Vagina (tissue), 2 donors: ENCODE measurements around the gene ZNF407.

Source experiments
- CTCF ChIP-seq, 3 experiments: fragments of 450-650 bp in 2 of 3; fragments of 200-600 bp in 1 of 3; sonication (generic) in 1 of 3; IDR thresholded peaks; one replicate each; pipeline ENCODE4 v1.5.1; 2017 to 2019; ENCODE audit warnings: antibody characterized with exemption in 3 of 3, mild to moderate bottlenecking in 2 of 3, moderate library complexity in 2 of 3
- POLR2A ChIP-seq, 2 donors: fragments of 450-650 bp; IDR thresholded peaks; one replicate each; pipeline ENCODE4 v1.6.1; 2017; ENCODE audit warnings: antibody characterized with exemption in 2 of 2, mild to moderate bottlenecking in 2 of 2, moderate library complexity in 2 of 2

- TF ChIP-seq CTCF (IDR thresholded peaks at IDR 0.05) (no peak), POLR2A (IDR thresholded peaks at IDR 0.05) (no peak)
Measured at GRCh38 chr18:74995419-74995736, 397.7 kb downstream of the ZNF407 start.
